SK-N-SH (cell line): ENCODE data around the gene SPRYD4. TPM values are rescaled to one million over a fixed set of nuclear protein-coding genes. Genes with fewer than 3 reads are reported as not detected.

Experiments used
- EP300 ChIP-seq, 2 experiments: IDR thresholded peaks; 2 replicates each; pipeline versions ENCODE4 v1.4.0 to v1.6.1; 2012; ENCODE audit warnings: borderline replicate concordance in 1 of 2, low read depth in 1 of 2, low read length in 1 of 2
- FOSL2 ChIP-seq: IDR thresholded peaks from 2 replicates; pipeline ENCODE4 v1.4.0; 2012; ENCODE audit warnings: low read depth, mild to moderate bottlenecking, moderate library complexity, borderline replicate concordance
- FOXJ3 ChIP-seq: sonication (generic); formaldehyde crosslinking; IDR thresholded peaks from 2 replicates; pipeline ENCODE4 v1.5.1; 2020; ENCODE audit warnings: mild to moderate bottlenecking, missing genetic modification reagents
- FOXM1 ChIP-seq: IDR thresholded peaks from 2 replicates; pipeline ENCODE4 v1.4.0; 2012; ENCODE audit warnings: low read depth, mild to moderate bottlenecking
- GABPA ChIP-seq: IDR thresholded peaks from 2 replicates; pipeline ENCODE4 v1.4.0; 2012; ENCODE audit warnings: low read depth, mild to moderate bottlenecking
- GATA2 ChIP-seq: sonication (generic); formaldehyde crosslinking; IDR thresholded peaks from 2 replicates; pipeline ENCODE4 v1.5.0; 2020; ENCODE audit warnings: mild to moderate bottlenecking, missing genetic modification reagents
- IRF3 ChIP-seq: fragments of 150-350 bp; IDR thresholded peaks from 2 replicates; pipeline ENCODE4 v1.6.1; 2016; ENCODE audit warnings: mild to moderate bottlenecking, low read depth, low read length
- MAX ChIP-seq: IDR thresholded peaks from 2 replicates; pipeline ENCODE4 v1.4.0; 2012; ENCODE audit warnings: low read depth
- MXI1 ChIP-seq: IDR thresholded peaks from 2 replicates; pipeline ENCODE4 v1.6.1; 2012; ENCODE audit warnings: mild to moderate bottlenecking, low read depth, low read length, improper control_type of control experiment
- PBX3 ChIP-seq: IDR thresholded peaks from 2 replicates; pipeline ENCODE4; 2012
- RAD21 ChIP-seq: IDR thresholded peaks from 2 replicates; pipeline ENCODE4 v1.6.1; 2012; ENCODE audit warnings: mild to moderate bottlenecking, low read length
- RCOR1 ChIP-seq: fragments of 150-350 bp; IDR thresholded peaks from 2 replicates; pipeline ENCODE4 v1.6.1; 2017; ENCODE audit warnings: antibody characterized with exemption, low read length
- REST ChIP-seq: IDR thresholded peaks from 2 replicates; pipeline ENCODE4 v1.6.1; 2012; ENCODE audit warnings: mild to moderate bottlenecking, low read depth, low read length, moderate library complexity
- RXRA ChIP-seq: IDR thresholded peaks from 2 replicates; pipeline ENCODE4 v1.4.0; 2012; ENCODE audit warnings: low read depth, mild to moderate bottlenecking, borderline replicate concordance
- TAF1 ChIP-seq: IDR thresholded peaks from 2 replicates; pipeline ENCODE4 v1.6.1; 2012; ENCODE audit warnings: low read depth, mild to moderate bottlenecking, low read length, moderate library complexity, borderline replicate concordance
- TCF12 ChIP-seq: IDR thresholded peaks from 2 replicates; pipeline ENCODE4 v1.4.0; 2012
- USF1 ChIP-seq: IDR thresholded peaks from 2 replicates; pipeline ENCODE4 v1.4.0; 2012; ENCODE audit warnings: low read depth, borderline replicate concordance
- USF2 ChIP-seq: fragments of 150-350 bp; IDR thresholded peaks from 2 replicates; pipeline ENCODE4 v1.6.1; 2017; ENCODE audit warnings: antibody characterized with exemption, low read length, low read depth, borderline replicate concordance
- YY1 ChIP-seq: IDR thresholded peaks from 2 replicates; pipeline ENCODE4 v1.4.0; 2012; ENCODE audit warnings: low read depth, mild to moderate bottlenecking
- ZBTB33 ChIP-seq: IDR thresholded peaks from 2 replicates; pipeline ENCODE4 v1.4.0; 2012; ENCODE audit warnings: low read depth, borderline replicate concordance
- polyA plus RNA-seq, 3 experiments: library from polyadenylated mRNA; depleted of rRNA; stranded (reverse); fragments of >200 nt; gene quantifications; 2 replicates each; pipeline ENCODE4 v1.2.3, GENCODE V29; 2012

SPRYD4 gene
- polyA plus RNA-seq, 1 of the 3 experiments (the other 2 are of a cell fraction): 2.6 TPM

- TF ChIP-seq GATA2 (CRISPR knock-in tag) (no peak), TCF12 (no peak), ZBTB33 (no peak), FOXM1 (no peak), IRF3 (no peak), TAF1 (peak; percentile 56), RCOR1 (no peak; the same call in 1 of the 2 replicates), FOXJ3 (CRISPR knock-in tag) (no peak), YY1 (no peak), USF2 (peak; percentile 65), MAX (peak; percentile 86), RAD21 (no peak), USF1 (peak; percentile 94), GABPA (0 out of 2 replicates have a peak, but pooled peaks have one; percentile 6), REST (no peak), PBX3 (no peak), FOSL2 (no peak), EP300 (IDR thresholded peaks at IDR 0.05; ENCODE audit: borderline replicate concordance in 1 of 2, low read depth in 1 of 2, low read length in 1 of 2) (no peak), MXI1 (peak; percentile 90), RXRA (no peak)
Observed at GRCh38 chr12:56448860-56449621, 19.3 kb upstream of the SPRYD4 start, which contains the start of gene TIMELESS (continued).
